B cell (primary cell): ENCODE measurements around the gene HEXIM2. TPM values are rescaled to one million over a fixed set of nuclear protein-coding genes. Genes with fewer than 3 reads are reported as not detected.

Source experiments
- ATAC-seq: fragments of 200-7000 bp; cut with Tn5 transposase; one replicate; pipeline ENCODE4 v1.10.0; 2021; ENCODE audit warnings: low read depth, mild to moderate bottlenecking, moderate number of reproducible peaks, moderate library complexity
- CTCF ChIA-PET: fragments of 350-600 bp; sonication (Branson Sonifier 250); formaldehyde crosslinking; loops from one replicate; lab custom pipeline; 2021; ENCODE audit warnings: antibody characterized with exemption, inconsistent platforms; lab: Charles Lee
- POLR2A ChIA-PET: fragments of 350-600 bp; sonication (Branson Sonifier 250); formaldehyde crosslinking; loops from one replicate; lab custom pipeline; 2021; ENCODE audit warnings: antibody characterized with exemption; lab: Charles Lee
- DNase-seq: peaks from one replicate; pipeline ENCODE4 v3.0.0; 2013
- H2AFZ ChIP-seq: 2 replicates; pipeline ENCODE4 v1.6.1; 2012; ENCODE audit warnings: mild to moderate bottlenecking, low read depth, low read length; ENCODE audit not compliant: insufficient read depth, poor library complexity, severe bottlenecking
- H3K27ac ChIP-seq, 2 donors: 1 replicate in 1 of 2; 2 replicates in 1 of 2; pipeline ENCODE4 v1.5.1; 2012 to 2013; ENCODE audit warnings: low read length in 2 of 2, mild to moderate bottlenecking in 2 of 2, moderate library complexity in 1 of 2
- H3K27me3 ChIP-seq, 4 experiments: fragments of 200-600 bp in 1 of 4; sonication (generic) in 1 of 4; replicated peaks in 1 of 4; 1 replicate in 2 of 4; 2 replicates in 2 of 4; pipeline versions ENCODE4 v1.6.1 to v1.7.0; 2013 to 2016; ENCODE audit warnings: low read length in 3 of 4, mild to moderate bottlenecking in 2 of 4, mixed read lengths in 1 of 4, moderate library complexity in 1 of 4; ENCODE audit not compliant: insufficient read depth in 4 of 4, control insufficient read depth in 3 of 4; ENCODE audit errors: control extremely low read depth in 1 of 4
- H3K36me3 ChIP-seq, 2 experiments: replicated peaks in 1 of 2; 1 replicate in 1 of 2; 2 replicates in 1 of 2; pipeline versions ENCODE4 v1.6.1 to v1.7.1; 2013; ENCODE audit warnings: low read length in 1 of 2; ENCODE audit not compliant: insufficient read depth in 2 of 2, control insufficient read depth in 1 of 2; ENCODE audit errors: control extremely low read depth in 1 of 2, extremely low read depth in 1 of 2
- H3K4me1 ChIP-seq, 2 donors: fragments of 200-600 bp in 1 of 2; sonication (generic) in 1 of 2; 1 replicate in 1 of 2; 2 replicates in 1 of 2; pipeline versions ENCODE4 v1.5.1 to v1.6.1; 2013 to 2017; ENCODE audit warnings: low read length in 2 of 2; ENCODE audit not compliant: control insufficient read depth in 2 of 2, insufficient read depth in 2 of 2
- H3K4me2 ChIP-seq: replicated peaks from 2 replicates; pipeline ENCODE3; 2012; ENCODE audit warnings: mild to moderate bottlenecking, low read depth, low read length; ENCODE audit not compliant: poor library complexity, severe bottlenecking
- H3K4me3 ChIP-seq, 5 experiments: fragments of 200-600 bp in 1 of 5; sonication (generic) in 1 of 5; 1 replicate in 3 of 5; 2 replicates in 2 of 5; pipeline versions ENCODE4 v1.5.1 to v1.7.0; 2011 to 2016; ENCODE audit warnings: low read length in 4 of 5, mild to moderate bottlenecking in 4 of 5, low read depth in 2 of 5, control low read depth in 1 of 5, moderate library complexity in 1 of 5; ENCODE audit not compliant: insufficient read depth in 1 of 5; ENCODE audit errors: control extremely low read depth in 1 of 5, extremely low read depth in 1 of 5
- H3K79me2 ChIP-seq: fragments of 200-600 bp; sonication (generic); one replicate; pipeline ENCODE4 v1.6.0; 2016; ENCODE audit warnings: low read length; ENCODE audit not compliant: control insufficient read depth, insufficient read depth
- H3K9ac ChIP-seq: fragments of 200-600 bp; sonication (generic); 2 replicates; pipeline ENCODE4 v1.6.1; 2017; ENCODE audit warnings: mild to moderate bottlenecking, low read length, moderate library complexity
- H3K9me3 ChIP-seq, 3 donors: one replicate each; pipeline versions ENCODE4 v1.6.1 to v1.7.1; 2013; ENCODE audit warnings: low read length in 2 of 3; ENCODE audit not compliant: control insufficient read depth in 2 of 3, insufficient read depth in 1 of 3; ENCODE audit errors: control extremely low read depth in 1 of 3
- H4K20me1 ChIP-seq: 2 replicates; pipeline ENCODE4 v1.6.0; 2012; ENCODE audit warnings: mild to moderate bottlenecking, low read length; ENCODE audit not compliant: insufficient read depth, control insufficient read depth, poor library complexity, severe bottlenecking
- H3K27ac Mint-ChIP-seq: one replicate; pipeline ENCODE4 v1.8.0; 2021; ENCODE audit warnings: mixed read lengths
- H3K27me3 Mint-ChIP-seq: one replicate; pipeline ENCODE4 v1.8.0; 2021; ENCODE audit warnings: mixed read lengths
- H3K4me1 Mint-ChIP-seq: one replicate; pipeline ENCODE4 v1.8.0; 2021; ENCODE audit warnings: mixed read lengths
- H3K4me3 Mint-ChIP-seq: one replicate; pipeline ENCODE4 v1.8.0; 2021; ENCODE audit warnings: mixed read lengths
- H3K9me3 Mint-ChIP-seq: one replicate; pipeline ENCODE4 v1.8.0; 2022; ENCODE audit warnings: mixed read lengths; ENCODE audit not compliant: insufficient read depth
- EZH2 ChIP-seq: IDR thresholded peaks from 2 replicates; pipeline ENCODE4 v1.6.1; 2012; ENCODE audit warnings: borderline replicate concordance, low read depth, mild to moderate bottlenecking, moderate library complexity, low read length; ENCODE audit not compliant: insufficient read depth, poor library complexity, severe bottlenecking
- WGBS: methylation state at CpG from one replicate; pipeline ENCODE4 v1.1.5; 2013; ENCODE audit warnings: missing lambda C conversion rate; ENCODE audit not compliant: insufficient coverage; 5-methylcytosine and 5-hydroxymethylcytosine counted together
- intact Hi-C: fragments of 100-400 bp; cut with micrococcal nuclease; formaldehyde crosslinking; loops from one replicate; pipeline ENCODE4 v1.10.0; 2022
- polyA plus RNA-seq: library from polyadenylated mRNA; depleted of rRNA; stranded (reverse); fragments of >200 nt; gene quantifications from 2 replicates; pipeline ENCODE4 v1.2.3, GENCODE V29; 2012
- total RNA-seq, 2 donors: library from RNA; stranded (reverse); fragments of 120-200 nt in 1 of 2; gene quantifications; 1 replicate in 1 of 2; 2 replicates in 1 of 2; pipeline versions ENCODE4 v1.2.3 to v1.2.4, GENCODE V29; 2013 to 2022
- TF ChIP-seq, protein P1 (sequence below): fragments of 200-600 bp; IDR thresholded peaks from one replicate; pipeline ENCODE4 v1.8.0; 2022; ENCODE audit warnings: antibody characterized with exemption, mild to moderate bottlenecking

Gene HEXIM2
- total and polyA plus RNA-seq, 2 donors (not counting 1 experiment from before 2014, with no cell fraction given), result 3.7 to 10.0 TPM

DNA sequence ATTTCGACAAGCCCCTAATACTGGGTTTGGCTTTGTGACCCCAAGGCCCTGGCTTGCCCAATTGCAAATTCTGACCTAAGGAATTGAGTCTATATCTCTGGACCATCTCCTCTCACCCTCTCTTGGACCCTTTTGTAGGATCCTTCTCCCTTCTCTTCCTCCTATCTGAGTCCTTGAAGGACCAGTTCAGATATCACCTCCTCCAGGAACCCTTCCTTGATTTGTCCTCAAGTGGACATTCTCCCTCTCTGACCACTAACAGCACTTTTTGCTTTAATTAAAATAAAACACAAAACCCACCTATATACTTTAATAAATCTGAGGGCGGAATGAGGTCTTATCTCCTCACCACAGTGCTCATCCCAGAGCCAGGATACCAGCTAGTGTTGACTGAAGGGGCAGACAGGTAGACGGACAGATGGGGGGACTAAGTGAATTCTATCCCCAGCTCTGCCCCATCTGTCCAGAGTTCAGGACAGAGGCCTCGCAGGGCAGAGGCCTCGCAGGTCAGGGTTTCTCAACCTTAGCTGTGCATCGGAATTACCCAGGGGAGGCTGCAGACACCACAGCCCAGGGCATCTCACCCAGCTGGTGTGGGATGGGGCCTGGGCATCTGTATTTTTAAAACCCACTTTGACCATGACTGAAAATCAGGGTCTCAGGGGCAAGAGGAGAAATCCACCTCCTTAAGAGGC lies 38.5 kb upstream of the HEXIM2 start:
- CTCF ChIA-PET, result interaction anchor here (1.5 kb wide), 1 partner anchor 24 kb away, joined by 6 read pairs; no protein-coding TSS in a partner anchor
- Mint-ChIP-seq H3K27me3 (peaks cover 5% of the 10 kb centered on the region), H3K4me3 (no peak overlapping the region), H3K9me3 (no peaks in the 10 kb centered on the region), H3K4me1 (no peaks in the 10 kb centered on the region), H3K27ac (no peak overlapping the region)
- no peaks in the 10 kb centered on the region for H3K4me1 ChIP-seq
- no peak overlapping the region for H3K27ac ChIP-seq
- H3K9me3 ChIP-seq, result no peaks in the 10 kb centered on the region
- H3K4me3 ChIP-seq, result no peak overlapping the region
- TF ChIP-seq, protein P1, sequence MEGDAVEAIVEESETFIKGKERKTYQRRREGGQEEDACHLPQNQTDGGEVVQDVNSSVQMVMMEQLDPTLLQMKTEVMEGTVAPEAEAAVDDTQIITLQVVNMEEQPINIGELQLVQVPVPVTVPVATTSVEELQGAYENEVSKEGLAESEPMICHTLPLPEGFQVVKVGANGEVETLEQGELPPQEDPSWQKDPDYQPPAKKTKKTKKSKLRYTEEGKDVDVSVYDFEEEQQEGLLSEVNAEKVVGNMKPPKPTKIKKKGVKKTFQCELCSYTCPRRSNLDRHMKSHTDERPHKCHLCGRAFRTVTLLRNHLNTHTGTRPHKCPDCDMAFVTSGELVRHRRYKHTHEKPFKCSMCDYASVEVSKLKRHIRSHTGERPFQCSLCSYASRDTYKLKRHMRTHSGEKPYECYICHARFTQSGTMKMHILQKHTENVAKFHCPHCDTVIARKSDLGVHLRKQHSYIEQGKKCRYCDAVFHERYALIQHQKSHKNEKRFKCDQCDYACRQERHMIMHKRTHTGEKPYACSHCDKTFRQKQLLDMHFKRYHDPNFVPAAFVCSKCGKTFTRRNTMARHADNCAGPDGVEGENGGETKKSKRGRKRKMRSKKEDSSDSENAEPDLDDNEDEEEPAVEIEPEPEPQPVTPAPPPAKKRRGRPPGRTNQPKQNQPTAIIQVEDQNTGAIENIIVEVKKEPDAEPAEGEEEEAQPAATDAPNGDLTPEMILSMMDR, result no peak
- TF ChIP-seq EZH2, result no peak
- POLR2A ChIA-PET, result interaction anchor here (0.7 kb wide), 1 partner anchor 11 kb away, joined by 9 read pairs; no protein-coding TSS in a partner anchor
- H3K27me3 ChIP-seq, result peaks cover 0 to 7% (median 0%) of the 10 kb centered on the region in 4 experiments
- no peak for DNase-seq
- no peak for ATAC-seq
- 91% methylated on average over 5 of the region's 6 CpGs for WGBS
- H3K9ac ChIP-seq, result no peak overlapping the region
- intact Hi-C loops, result no loop called here
- no peaks in the 10 kb centered on the region for H3K36me3 ChIP-seq
- no peak overlapping the region for H3K4me2 ChIP-seq
- H4K20me1 ChIP-seq, result no peaks in the 10 kb centered on the region
- no peaks in the 10 kb centered on the region for H3K79me2 ChIP-seq
- H2AFZ ChIP-seq, result no peak overlapping the region
